ENCODE measurements around the gene PRKCA.
"Not testable (repeated sequence)": the region's sequence is repeated elsewhere in the genome, so short reads cannot be mapped to it uniquely, and the experiment has no call there.

The PRKCA gene

DNA sequence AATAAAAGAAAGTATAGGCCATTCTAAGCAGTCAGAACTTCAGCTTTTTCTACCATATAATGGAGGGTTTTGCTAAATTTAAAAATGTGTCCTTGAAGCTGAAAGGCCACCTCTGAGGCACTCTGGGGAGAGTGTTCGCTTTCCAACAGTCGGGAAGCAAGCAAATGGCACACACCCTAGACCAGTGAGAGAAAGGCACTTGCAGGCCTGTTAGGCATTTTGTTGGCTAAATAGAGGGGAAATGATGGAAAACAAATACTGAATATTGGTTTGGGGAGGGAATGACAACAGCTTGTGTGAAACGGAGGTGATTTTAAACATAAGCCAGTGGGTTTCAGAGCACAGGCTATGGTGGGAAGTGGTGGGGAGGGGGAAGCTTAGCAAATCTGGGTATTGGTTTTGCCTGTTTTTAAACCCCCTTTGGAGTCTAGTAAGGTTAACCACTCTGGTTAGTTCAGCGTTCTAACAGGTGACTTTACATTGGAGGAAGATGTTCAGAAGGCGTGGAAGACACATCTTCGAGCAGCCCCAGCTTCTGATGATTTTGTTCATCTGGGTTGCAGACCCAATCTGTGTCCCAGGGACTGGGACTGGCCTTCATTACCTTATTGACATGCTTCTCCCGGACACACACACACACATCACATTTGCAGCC lies 90.5 kb downstream of the PRKCA start:
- no peak for DNase-seq

GRCh38 chr17:66395961-66396360 lies 93.5 kb downstream of the PRKCA start:
- no peak for DNase-seq

- DNase-seq, result no peak
Measured at GRCh38 chr17:66397486-66397885, 95.1 kb downstream of the PRKCA start.

DNA sequence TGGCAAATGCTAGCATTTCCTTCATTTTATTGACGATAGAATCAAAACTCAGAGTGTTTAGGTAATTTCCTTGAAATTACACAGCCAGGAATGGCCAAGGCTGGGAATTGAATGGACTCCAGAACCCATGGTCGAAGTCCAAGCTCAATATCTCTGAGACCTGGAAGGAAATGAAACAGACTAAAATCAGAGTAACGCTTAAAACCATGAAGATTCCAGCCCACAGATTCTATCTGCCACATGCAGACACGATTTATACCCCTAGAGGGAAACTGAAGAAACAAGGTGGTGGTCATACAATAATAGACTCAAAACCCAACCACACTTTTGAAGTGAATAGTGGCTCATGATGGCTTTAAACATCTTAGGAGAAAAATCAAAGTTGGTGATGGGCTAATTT lies 95.6 kb downstream of the PRKCA start:
- DNase-seq, result no peak

- no peak for DNase-seq
Measured at GRCh38 chr17:66398617-66399016, 96.2 kb downstream of the PRKCA start.

DNA sequence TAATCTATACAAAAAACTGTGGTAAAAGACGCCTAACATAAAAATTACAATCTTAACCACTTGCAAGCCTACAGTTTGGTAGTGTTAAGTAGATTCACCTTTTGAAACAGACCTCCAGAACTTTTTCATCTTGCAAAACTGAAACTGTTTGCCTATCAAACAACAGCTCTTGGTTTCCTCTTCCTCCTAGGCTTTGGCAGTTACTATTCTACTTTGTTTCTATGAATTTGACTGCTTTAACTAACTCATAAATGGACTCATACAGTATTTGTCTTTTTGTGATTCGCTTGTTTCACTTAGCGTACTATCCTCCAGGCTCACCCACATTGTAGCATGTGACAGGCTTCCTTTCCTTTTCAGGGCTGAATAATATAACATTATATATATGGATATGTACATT lies 97.0 kb downstream of the PRKCA start:
- DNase-seq, result no peak

- not testable (repeated sequence) for DNase-seq
Measured at GRCh38 chr17:66400041-66400688, 97.8 kb downstream of the PRKCA start.

- DNase-seq, result no peak
Measured at GRCh38 chr17:66400698-66401097, 98.3 kb downstream of the PRKCA start.

- DNase-seq, result no peak
Measured at GRCh38 chr17:66401364-66401763, 99.0 kb downstream of the PRKCA start.

- no peak for DNase-seq
Measured at GRCh38 chr17:66403846-66404556, 101.6 kb downstream of the PRKCA start.

GRCh38 chr17:66405836-66406677 lies 103.6 kb downstream of the PRKCA start:
- DNase-seq, result peak; percentile 10

DNA sequence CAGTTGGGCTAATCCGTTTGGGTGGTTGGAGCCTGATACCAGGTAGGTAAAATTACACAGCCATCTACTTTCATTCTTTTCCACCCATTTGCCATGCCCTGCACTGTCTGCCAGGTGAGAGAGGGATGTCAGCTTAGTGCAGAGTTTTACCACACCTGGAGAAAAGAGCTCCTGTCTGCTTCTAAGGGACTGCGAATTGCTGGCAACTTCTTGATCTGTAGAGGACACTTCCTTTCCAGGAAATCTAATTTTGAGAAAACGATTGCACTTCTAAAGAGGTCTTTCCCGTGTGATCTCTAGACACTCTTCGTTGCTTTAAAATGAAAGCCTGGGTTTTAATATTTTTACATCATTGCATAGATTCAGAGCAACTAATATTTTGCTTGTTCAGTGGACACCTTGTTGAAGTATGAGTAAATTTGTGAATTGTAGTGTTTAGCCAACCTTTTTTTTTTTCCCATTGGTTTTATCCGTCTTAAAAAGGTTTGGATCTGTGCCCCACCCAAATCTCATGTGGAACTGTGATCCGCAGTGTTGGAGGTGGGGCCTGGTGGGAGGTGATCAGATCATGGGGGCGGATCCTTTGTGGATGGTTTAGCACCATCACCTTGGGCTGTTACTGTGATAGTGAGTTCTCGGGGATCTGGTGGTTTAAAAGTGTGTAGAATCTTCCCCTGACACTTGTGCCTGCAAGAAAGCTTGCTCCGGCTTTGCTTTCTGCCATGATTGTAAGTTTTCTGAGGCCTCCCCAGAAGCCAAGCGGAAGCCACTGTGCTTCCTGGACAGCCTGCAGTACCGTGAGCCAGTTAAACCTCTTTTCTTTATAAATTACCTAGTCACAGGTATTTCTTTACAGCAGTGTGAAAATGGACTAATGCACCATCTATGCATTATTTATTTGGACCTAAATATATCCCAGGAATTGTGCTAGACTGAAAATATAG lies 104.6 kb downstream of the PRKCA start:
- no peak for DNase-seq

DNA sequence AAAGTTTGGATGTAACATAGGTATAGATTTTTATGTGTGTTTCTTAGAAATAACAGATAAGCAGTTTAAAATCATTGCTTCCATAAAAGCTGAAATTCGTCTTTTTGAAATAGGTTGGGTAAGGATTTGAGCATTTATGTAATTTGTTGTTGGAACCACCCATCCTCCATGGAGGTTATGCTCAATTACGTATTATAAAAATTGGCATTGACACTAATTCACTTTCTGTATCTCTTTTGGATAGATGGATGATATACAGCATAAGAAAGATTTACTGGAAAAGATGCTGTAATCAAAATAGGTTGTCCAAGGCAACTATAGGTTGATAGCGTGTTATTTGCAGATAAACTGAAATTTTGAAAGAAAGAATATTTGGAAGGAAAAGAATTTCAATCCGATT lies 105.5 kb downstream of the PRKCA start:
- no peak for DNase-seq

GRCh38 chr17:66411520-66411919 lies 109.1 kb downstream of the PRKCA start:
- DNase-seq, result no peak

DNA sequence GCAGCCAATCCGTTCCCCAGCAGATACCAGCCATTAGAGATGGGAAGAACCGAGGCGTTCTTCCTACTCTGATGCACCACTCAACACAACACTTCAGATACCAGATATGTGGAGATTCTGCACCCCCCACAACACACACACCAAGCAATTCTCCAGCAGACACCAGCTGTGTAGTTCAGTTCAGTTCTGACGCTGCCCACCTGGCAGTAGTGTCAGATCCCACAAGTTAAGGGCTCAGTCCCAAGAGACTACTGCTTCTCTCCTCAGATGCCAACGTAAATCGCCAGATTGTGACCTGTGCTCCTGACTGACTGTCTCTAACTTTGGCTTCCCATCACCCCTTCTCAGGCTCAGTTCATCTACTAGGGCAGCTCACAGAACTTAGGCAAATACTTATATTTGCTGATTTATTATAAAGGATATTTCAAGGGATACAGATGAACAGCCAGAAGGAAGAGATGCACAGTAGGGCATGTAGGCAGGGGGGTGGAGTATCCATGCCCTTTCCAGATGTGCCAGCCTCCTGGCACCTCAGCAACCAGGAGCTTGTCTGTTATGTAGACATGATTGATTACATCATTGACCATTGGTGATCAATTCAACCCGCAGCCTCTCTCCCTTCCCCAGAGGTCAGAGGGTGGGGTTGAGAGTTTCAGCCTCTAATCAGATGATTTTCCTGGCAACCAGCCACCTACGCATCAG lies 110.6 kb downstream of the PRKCA start:
- no peak for DNase-seq

GRCh38 chr17:66413559-66414520 lies 111.4 kb downstream of the PRKCA start:
- DNase-seq, result no peak

DNA sequence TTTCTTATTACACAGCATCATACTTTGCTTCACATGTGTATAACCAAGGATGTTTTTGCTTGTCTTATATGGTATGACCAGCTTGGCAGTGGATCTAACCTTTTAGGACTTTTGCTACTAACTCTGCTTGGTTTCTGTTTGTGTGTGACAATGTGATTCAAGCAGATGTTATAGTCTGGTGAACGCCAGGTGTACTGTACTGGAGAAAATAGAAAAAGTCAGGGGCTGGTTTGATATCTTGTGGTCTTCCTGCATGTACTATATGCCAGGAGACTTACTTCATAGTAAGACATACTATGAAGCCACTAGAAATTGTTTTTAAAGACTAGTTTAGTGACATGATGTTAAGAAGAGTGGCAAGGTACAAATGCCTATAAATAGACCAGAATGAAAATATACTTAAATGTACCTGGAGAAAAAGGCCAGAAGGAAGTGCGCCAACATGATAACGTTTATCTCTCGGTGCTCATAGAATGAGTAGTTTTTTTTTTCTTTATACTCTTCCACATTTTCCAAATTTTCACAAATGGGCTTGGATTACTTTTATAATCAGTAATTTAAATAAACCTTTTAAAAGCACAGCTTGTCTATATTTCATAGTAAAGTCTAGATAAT lies 112.3 kb downstream of the PRKCA start:
- DNase-seq, result no peak

DNA sequence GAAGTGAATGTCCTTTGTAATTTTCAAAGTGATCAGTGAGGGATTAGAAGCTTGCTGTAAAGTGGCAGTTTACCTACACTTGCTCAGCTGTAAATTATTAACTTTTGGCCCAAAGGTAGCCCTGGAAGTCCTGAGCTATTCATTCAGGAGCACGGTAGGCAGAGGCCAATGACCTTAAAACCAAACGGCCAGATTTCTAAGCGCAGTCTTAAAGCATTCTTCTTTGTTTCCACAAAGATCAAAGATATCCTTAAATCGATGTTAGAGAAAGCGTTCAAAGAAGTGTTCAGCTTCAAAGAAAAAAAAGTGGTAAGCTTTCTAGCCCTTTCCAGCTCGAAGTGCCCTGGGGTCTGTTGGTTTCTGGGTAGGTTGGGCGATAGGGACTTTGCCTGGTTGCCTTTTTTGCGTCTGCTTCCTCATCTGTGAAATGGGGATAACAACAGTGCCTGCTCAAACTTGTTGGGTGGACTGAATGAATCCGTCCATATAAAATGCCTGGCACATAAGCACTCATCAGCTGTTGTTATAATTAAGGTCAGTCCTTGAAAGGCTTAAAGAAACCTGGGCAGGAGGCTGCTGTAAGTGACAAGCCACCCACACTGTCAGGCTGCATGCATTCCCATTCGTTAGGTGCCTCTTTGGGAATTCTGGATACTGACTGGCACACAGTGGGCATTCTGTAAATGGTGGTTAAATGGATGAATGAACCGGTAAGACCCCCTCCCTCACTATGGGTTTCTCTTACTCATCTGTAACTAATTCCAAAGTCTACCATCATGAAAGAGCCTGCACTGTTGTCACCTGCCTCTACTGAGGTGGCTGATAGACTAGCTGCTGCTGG lies 113.2 kb downstream of the PRKCA start:
- no peak for DNase-seq
